K562 (cell line): Measurements from ENCODE around the gene LMNA. TPM values are rescaled to one million over a fixed set of nuclear protein-coding genes. Genes with fewer than 3 reads are reported as not detected.

ENCODE experiments used
- COPS2 ChIP-seq: fragments of 450-650 bp; conservative IDR thresholded peaks from 2 replicates; pipeline ENCODE4 v1.6.1; 2016; ENCODE audit warnings: mild to moderate bottlenecking, moderate library complexity
- KLF13 ChIP-seq: fragments of 450-650 bp; IDR thresholded peaks from 2 replicates; pipeline ENCODE4 v1.6.1; 2016; ENCODE audit warnings: missing genetic modification characterization, low read depth, mild to moderate bottlenecking, missing compliant biosample characterization, moderate library complexity, borderline replicate concordance
- MIER1 ChIP-seq: fragments of 450-650 bp; IDR thresholded peaks from 2 replicates; pipeline ENCODE4 v1.6.1; 2016; ENCODE audit warnings: antibody characterized with exemption, mild to moderate bottlenecking, low read depth
- SMC3 ChIP-seq: conservative IDR thresholded peaks from 2 replicates; pipeline ENCODE4 v1.6.1; 2011; ENCODE audit warnings: low read depth, low read length, improper control_type of control experiment; ENCODE audit not compliant: insufficient read depth
- SPI1 ChIP-seq: IDR thresholded peaks from 2 replicates; pipeline ENCODE4 v1.6.1; 2011; ENCODE audit warnings: low read depth, low read length, control low read depth, borderline replicate concordance
- TAF1 ChIP-seq: IDR thresholded peaks from 2 replicates; pipeline ENCODE4 v1.6.1; 2011; ENCODE audit warnings: mild to moderate bottlenecking, low read length, moderate library complexity; ENCODE audit not compliant: insufficient read depth, control insufficient read depth, severe bottlenecking; ENCODE audit errors: extremely low read depth
- YY1 ChIP-seq, 3 experiments: IDR thresholded peaks; 2 replicates each; pipeline ENCODE4 v1.6.1; 2011; ENCODE audit warnings: low read length in 2 of 3, mild to moderate bottlenecking in 2 of 3, moderate library complexity in 2 of 3, borderline replicate concordance in 1 of 3, control low read depth in 1 of 3, low read depth in 1 of 3; ENCODE audit not compliant: insufficient read depth in 3 of 3, insufficient replicate concordance in 2 of 3, control insufficient read depth in 1 of 3, insufficient read length in 1 of 3; ENCODE audit errors: extremely low read depth in 1 of 3
- ZNF23 ChIP-seq: fragments of 250-450 bp; sonication (Bioruptor Pico); IDR thresholded peaks from 2 replicates; pipeline ENCODE4 v1.4.0; 2020; ENCODE audit warnings: mild to moderate bottlenecking
- ZNF583 ChIP-seq: fragments of 250-450 bp; sonication (Bioruptor Pico); IDR thresholded peaks from 2 replicates; pipeline ENCODE4 v1.4.0; 2020
- ZNF695 ChIP-seq: fragments of 450-650 bp; formaldehyde crosslinking; IDR thresholded peaks from 2 replicates; pipeline ENCODE4 v1.4.0; 2020; ENCODE audit warnings: mild to moderate bottlenecking, moderate library complexity
- polyA plus RNA-seq, 8 experiments: library from polyadenylated mRNA; depleted of rRNA in 4 of 8; stranded (reverse) in 5 of 8; unstranded in 3 of 8; fragments of >200 nt; fragmentation: Nextera tagmentation in 2 of 8; fragmentation: Illumina TruSeq in 1 of 8; extraction: Ambion mirVana in 2 of 8; extraction: Trizol in 1 of 8; gene quantifications; 2 replicates each; pipeline versions ENCODE4 v1.2.1 to v1.2.3, GENCODE V29; 2011 to 2014; ENCODE audit warnings: inconsistent platforms in 1 of 8, missing spikeins in 1 of 8
- total RNA-seq, 7 experiments: library from RNA; depleted of rRNA in 6 of 7; stranded (reverse); fragments of >200 nt in 6 of 7; fragmentation: Illumina TruSeq in 2 of 7; extraction: Trizol in 2 of 7; gene quantifications; 2 replicates each; pipeline versions ENCODE4 v1.2.1 to v1.2.3, GENCODE V29; 2011 to 2021; ENCODE audit warnings: low replicate concordance in 1 of 7
- TF ChIP-seq, protein P1 (sequence below), 2 experiments: IDR thresholded peaks; 2 replicates each; pipeline ENCODE4 v1.6.1; 2011; ENCODE audit warnings: borderline replicate concordance in 1 of 2, control low read depth in 1 of 2, low read depth in 1 of 2, low read length in 1 of 2, mild to moderate bottlenecking in 1 of 2, mixed read lengths in 1 of 2, moderate library complexity in 1 of 2; ENCODE audit not compliant: insufficient read depth in 1 of 2, insufficient read length in 1 of 2, poor library complexity in 1 of 2, severe bottlenecking in 1 of 2; ENCODE audit errors: extremely low read depth in 1 of 2
- TF ChIP-seq, protein P2 (sequence below): sonication (generic); formaldehyde crosslinking; IDR thresholded peaks from 2 replicates; pipeline ENCODE4 v1.8.0; 2023; ENCODE audit warnings: missing genetic modification reagents, mild to moderate bottlenecking, borderline replicate concordance
- TF ChIP-seq, protein P3 (sequence below): fragments of 450-650 bp; IDR thresholded peaks from 2 replicates; pipeline ENCODE4 v1.6.1; 2016
- TF ChIP-seq, protein P4 (sequence below): fragments of 450-650 bp; conservative IDR thresholded peaks from 2 replicates; pipeline ENCODE4 v1.6.1; 2016; ENCODE audit warnings: missing genetic modification characterization, low read depth, mild to moderate bottlenecking, control low read depth, missing compliant biosample characterization
- TF ChIP-seq, protein P5 (sequence below): fragments of 250-450 bp; sonication (Bioruptor Pico); IDR thresholded peaks from 2 replicates; pipeline ENCODE4 v1.4.0; 2020; ENCODE audit warnings: mild to moderate bottlenecking, moderate library complexity

LMNA gene
- total and polyA plus RNA-seq, 9 of the 15 experiments (the other 6 are each of a cell fraction or from before 2014, with no cell fraction given) = 1.00 to 347 (median 88.2) TPM

DNA sequence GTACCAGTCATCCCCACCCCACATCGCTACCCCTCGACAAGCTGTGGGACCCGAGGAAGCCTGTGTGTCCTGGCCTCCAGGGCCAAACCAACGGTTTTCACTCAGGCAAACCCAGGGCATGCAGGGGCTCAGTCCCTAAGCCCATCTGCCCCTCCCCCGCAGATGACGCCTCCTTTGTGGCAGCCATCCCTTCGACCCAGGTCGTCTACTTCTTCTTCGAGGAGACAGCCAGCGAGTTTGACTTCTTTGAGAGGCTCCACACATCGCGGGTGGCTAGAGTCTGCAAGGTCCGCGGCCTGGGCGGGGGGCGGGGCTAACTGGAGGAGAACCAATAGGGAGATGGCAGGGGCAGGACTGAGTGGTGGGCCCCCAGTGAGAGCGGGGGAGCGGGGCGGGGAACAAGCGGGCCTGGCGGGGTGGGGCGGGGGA is 46.2 kb downstream of the LMNA start (continued):
- TF ChIP-seq, protein P1, sequence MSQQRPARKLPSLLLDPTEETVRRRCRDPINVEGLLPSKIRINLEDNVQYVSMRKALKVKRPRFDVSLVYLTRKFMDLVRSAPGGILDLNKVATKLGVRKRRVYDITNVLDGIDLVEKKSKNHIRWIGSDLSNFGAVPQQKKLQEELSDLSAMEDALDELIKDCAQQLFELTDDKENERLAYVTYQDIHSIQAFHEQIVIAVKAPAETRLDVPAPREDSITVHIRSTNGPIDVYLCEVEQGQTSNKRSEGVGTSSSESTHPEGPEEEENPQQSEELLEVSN (IDR thresholded peaks at IDR 0.05; ENCODE audit: borderline replicate concordance in 1 of 2, extremely low read depth in 1 of 2, insufficient read depth in 1 of 2, insufficient read length in 1 of 2, low read depth in 1 of 2, low read length in 1 of 2, poor library complexity in 1 of 2, severe bottlenecking in 1 of 2) = peak in 1 of 2 experiments; percentile 23
- TF ChIP-seq ZNF583 (CRISPR knock-in tag) (peak; percentile 65; the same call in 1 of the 2 replicates), KLF13 (no peak), ZNF23 (CRISPR knock-in tag) (no peak), COPS2 (no peak), SPI1 (no peak), MIER1 (no peak), ZNF695 (CRISPR knock-in tag) (0 out of 2 replicates have a peak, but pooled peaks have one; percentile 26), YY1 (IDR thresholded peaks at IDR 0.05; ENCODE audit: borderline replicate concordance in 1 of 3, control insufficient read depth in 1 of 3, extremely low read depth in 1 of 3, insufficient read depth in 3 of 3, insufficient read length in 1 of 3, insufficient replicate concordance in 2 of 3, low read depth in 1 of 3, low read length in 2 of 3) (peak in 1 of 3 experiments; percentile 16), SMC3 (0 out of 2 replicates have a peak, but pooled peaks have one; percentile 18), TAF1 (peak; percentile 40)
- TF ChIP-seq, protein P2, sequence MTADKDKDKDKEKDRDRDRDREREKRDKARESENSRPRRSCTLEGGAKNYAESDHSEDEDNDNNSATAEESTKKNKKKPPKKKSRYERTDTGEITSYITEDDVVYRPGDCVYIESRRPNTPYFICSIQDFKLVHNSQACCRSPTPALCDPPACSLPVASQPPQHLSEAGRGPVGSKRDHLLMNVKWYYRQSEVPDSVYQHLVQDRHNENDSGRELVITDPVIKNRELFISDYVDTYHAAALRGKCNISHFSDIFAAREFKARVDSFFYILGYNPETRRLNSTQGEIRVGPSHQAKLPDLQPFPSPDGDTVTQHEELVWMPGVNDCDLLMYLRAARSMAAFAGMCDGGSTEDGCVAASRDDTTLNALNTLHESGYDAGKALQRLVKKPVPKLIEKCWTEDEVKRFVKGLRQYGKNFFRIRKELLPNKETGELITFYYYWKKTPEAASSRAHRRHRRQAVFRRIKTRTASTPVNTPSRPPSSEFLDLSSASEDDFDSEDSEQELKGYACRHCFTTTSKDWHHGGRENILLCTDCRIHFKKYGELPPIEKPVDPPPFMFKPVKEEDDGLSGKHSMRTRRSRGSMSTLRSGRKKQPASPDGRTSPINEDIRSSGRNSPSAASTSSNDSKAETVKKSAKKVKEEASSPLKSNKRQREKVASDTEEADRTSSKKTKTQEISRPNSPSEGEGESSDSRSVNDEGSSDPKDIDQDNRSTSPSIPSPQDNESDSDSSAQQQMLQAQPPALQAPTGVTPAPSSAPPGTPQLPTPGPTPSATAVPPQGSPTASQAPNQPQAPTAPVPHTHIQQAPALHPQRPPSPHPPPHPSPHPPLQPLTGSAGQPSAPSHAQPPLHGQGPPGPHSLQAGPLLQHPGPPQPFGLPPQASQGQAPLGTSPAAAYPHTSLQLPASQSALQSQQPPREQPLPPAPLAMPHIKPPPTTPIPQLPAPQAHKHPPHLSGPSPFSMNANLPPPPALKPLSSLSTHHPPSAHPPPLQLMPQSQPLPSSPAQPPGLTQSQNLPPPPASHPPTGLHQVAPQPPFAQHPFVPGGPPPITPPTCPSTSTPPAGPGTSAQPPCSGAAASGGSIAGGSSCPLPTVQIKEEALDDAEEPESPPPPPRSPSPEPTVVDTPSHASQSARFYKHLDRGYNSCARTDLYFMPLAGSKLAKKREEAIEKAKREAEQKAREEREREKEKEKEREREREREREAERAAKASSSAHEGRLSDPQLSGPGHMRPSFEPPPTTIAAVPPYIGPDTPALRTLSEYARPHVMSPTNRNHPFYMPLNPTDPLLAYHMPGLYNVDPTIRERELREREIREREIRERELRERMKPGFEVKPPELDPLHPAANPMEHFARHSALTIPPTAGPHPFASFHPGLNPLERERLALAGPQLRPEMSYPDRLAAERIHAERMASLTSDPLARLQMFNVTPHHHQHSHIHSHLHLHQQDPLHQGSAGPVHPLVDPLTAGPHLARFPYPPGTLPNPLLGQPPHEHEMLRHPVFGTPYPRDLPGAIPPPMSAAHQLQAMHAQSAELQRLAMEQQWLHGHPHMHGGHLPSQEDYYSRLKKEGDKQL (CRISPR knock-in tag) = no peak
- TF ChIP-seq, protein P3, sequence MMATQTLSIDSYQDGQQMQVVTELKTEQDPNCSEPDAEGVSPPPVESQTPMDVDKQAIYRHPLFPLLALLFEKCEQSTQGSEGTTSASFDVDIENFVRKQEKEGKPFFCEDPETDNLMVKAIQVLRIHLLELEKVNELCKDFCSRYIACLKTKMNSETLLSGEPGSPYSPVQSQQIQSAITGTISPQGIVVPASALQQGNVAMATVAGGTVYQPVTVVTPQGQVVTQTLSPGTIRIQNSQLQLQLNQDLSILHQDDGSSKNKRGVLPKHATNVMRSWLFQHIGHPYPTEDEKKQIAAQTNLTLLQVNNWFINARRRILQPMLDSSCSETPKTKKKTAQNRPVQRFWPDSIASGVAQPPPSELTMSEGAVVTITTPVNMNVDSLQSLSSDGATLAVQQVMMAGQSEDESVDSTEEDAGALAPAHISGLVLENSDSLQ = peak; percentile 41; the same call in 1 of the 2 replicates
- TF ChIP-seq, protein P4, sequence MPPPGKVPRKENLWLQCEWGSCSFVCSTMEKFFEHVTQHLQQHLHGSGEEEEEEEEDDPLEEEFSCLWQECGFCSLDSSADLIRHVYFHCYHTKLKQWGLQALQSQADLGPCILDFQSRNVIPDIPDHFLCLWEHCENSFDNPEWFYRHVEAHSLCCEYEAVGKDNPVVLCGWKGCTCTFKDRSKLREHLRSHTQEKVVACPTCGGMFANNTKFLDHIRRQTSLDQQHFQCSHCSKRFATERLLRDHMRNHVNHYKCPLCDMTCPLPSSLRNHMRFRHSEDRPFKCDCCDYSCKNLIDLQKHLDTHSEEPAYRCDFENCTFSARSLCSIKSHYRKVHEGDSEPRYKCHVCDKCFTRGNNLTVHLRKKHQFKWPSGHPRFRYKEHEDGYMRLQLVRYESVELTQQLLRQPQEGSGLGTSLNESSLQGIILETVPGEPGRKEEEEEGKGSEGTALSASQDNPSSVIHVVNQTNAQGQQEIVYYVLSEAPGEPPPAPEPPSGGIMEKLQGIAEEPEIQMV (tag) = peak; percentile 93
- TF ChIP-seq, protein P5, sequence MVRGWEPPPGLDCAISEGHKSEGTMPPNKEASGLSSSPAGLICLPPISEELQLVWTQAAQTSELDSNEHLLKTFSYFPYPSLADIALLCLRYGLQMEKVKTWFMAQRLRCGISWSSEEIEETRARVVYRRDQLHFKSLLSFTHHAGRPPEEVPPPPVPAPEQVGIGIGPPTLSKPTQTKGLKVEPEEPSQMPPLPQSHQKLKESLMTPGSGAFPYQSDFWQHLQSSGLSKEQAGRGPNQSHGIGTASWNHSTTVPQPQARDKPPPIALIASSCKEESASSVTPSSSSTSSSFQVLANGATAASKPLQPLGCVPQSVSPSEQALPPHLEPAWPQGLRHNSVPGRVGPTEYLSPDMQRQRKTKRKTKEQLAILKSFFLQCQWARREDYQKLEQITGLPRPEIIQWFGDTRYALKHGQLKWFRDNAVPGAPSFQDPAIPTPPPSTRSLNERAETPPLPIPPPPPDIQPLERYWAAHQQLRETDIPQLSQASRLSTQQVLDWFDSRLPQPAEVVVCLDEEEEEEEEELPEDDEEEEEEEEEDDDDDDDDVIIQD = no peak
